ENCODE data around the gene PAIP2B. TPM values are rescaled to one million over a fixed set of nuclear protein-coding genes. Genes with fewer than 3 reads are reported as not detected.
"Not testable (repeated sequence)": the region's sequence is repeated elsewhere in the genome, so short reads cannot be mapped to it uniquely, and the experiment has no call there.

PAIP2B gene
- total RNA-seq, 3 donors from 2014 or later (not counting 1 experiment from before 2014, with no cell fraction given), result 1.9 to 3.4 (median 3.2) TPM

DNA sequence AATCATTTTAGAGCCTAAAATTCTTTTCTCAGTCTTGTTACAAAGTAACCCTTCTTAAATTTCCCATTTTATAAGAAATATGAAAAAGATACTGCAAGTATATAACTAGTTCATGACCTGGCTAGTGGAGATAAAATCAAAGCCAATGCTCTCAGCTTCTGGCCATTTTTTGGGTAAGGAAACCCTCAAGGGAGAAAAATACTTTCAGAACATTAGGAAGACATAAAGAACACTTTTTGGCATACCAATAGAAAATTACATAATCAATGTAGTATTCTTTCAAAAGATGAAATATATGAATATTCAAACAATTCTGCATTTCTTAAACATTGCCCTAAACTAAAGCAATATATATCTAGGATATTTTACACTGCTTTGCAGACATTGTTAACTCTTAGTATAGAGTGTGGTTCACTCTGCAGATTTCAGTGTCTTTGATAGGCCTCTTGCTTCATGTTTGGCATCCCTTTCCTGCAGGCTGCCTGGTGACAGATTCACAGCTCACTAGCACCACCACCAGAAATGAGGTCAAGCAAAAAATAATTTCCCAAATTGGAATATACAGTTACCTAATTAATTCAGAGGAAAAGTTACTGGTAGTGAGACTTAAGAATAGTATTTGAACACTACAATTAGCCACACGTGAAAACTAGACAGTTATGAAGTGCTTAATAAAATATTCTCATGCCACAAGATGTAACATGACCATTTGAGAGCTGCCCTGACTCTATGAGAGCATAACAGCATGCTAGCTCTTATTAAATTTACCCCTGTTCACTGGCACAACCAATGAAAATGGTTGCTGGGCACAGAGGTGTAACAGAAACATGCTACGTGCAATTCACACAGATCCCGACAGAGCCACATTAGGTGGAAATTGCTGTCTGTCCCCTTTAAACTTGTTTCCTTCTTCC is 36.0 kb downstream of the PAIP2B start:
- Histone ChIP-seq H3K4me3 (ENCODE audit: low read length) (no peak overlapping the region), H3K27me3 (ENCODE audit: control insufficient read depth, insufficient read depth, low read length) (no peaks in the 10 kb centered on the region), H3K27ac (ENCODE audit: low read length) (no peak overlapping the region), H3K4me1 (ENCODE audit: control insufficient read depth, insufficient read depth, low read length) (no peaks in the 10 kb centered on the region), H3K9me3 (ENCODE audit: control insufficient read depth, insufficient read depth, low read length) (no peaks in the 10 kb centered on the region), H3K36me3 (ENCODE audit: control insufficient read depth, insufficient read depth, low read length) (no peaks in the 10 kb centered on the region)
- Mint-ChIP-seq H3K9me3 (peaks cover 0 to under 1% of the 10 kb centered on the region in 2 donors), H3K27me3 (ENCODE audit: low read depth in 2 of 2) (no peaks in the 10 kb centered on the region), H3K4me1 (no peaks in the 10 kb centered on the region), H3K4me3 (no peak overlapping the region), H3K36me3 (no peaks in the 10 kb centered on the region), H3K27ac (no peak overlapping the region)
- TF ChIP-seq CTCF (IDR thresholded peaks at IDR 0.05), result no peak
- ATAC-seq (no peak), DNase-seq (peak in 1 of 2 donors; percentile 7)
- intact Hi-C loops (cut with micrococcal nuclease), result no loop called here
- 95% methylated on average over 2 of the region's 3 CpGs for WGBS (ENCODE audit: insufficient coverage)

DNA sequence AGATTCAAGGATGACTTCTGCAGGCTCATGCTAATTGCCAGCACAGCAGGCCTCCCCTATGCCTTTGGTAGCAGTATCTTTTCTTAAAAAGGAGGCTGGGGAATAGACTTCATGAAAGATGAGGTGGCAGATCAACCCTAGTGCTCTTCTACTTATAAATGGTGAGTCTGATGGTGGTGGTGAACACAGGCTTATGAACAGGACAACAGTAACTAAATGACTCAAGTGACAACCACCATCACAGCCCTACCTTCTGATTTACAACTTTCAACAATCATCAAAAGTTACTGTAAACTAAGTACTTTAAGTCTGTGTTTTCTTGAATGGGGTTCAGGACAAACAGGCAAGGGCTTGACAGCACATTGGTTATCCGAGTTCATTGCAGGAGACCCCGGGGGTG is 39.3 kb downstream of the PAIP2B start:
- WGBS (ENCODE audit: insufficient coverage), result 88% methylated on average over 2 of the region's 2 CpGs
- Histone ChIP-seq H3K4me3 (ENCODE audit: low read length) (no peak overlapping the region), H3K36me3 (ENCODE audit: control insufficient read depth, insufficient read depth, low read length) (no peaks in the 10 kb centered on the region), H3K27ac (ENCODE audit: low read length) (no peak overlapping the region), H3K9me3 (ENCODE audit: control insufficient read depth, insufficient read depth, low read length) (no peaks in the 10 kb centered on the region), H3K4me1 (ENCODE audit: control insufficient read depth, insufficient read depth, low read length) (no peaks in the 10 kb centered on the region), H3K27me3 (ENCODE audit: control insufficient read depth, insufficient read depth, low read length) (no peaks in the 10 kb centered on the region)
- Mint-ChIP-seq H3K4me1 (no peaks in the 10 kb centered on the region), H3K4me3 (no peak overlapping the region), H3K9me3 (no peaks in the 10 kb centered on the region), H3K27ac (no peak overlapping the region), H3K27me3 (ENCODE audit: low read depth in 2 of 2) (no peaks in the 10 kb centered on the region), H3K36me3 (no peaks in the 10 kb centered on the region)
- intact Hi-C loops (cut with micrococcal nuclease), result no loop called here
- no peak for TF ChIP-seq CTCF (IDR thresholded peaks at IDR 0.05)
- no peak for DNase-seq
- no peak for ATAC-seq

GRCh38 chr2:71186973-71187372 is 39.9 kb downstream of the PAIP2B start:
- Mint-ChIP-seq H3K4me1 (no peaks in the 10 kb centered on the region), H3K27me3 (ENCODE audit: low read depth in 2 of 2) (no peaks in the 10 kb centered on the region), H3K4me3 (no peak overlapping the region), H3K9me3 (no peaks in the 10 kb centered on the region), H3K27ac (no peak overlapping the region), H3K36me3 (no peaks in the 10 kb centered on the region)
- Histone ChIP-seq H3K4me1 (ENCODE audit: control insufficient read depth, insufficient read depth, low read length) (no peaks in the 10 kb centered on the region), H3K4me3 (ENCODE audit: low read length) (no peak overlapping the region), H3K27ac (ENCODE audit: low read length) (no peak overlapping the region), H3K27me3 (ENCODE audit: control insufficient read depth, insufficient read depth, low read length) (no peaks in the 10 kb centered on the region), H3K36me3 (ENCODE audit: control insufficient read depth, insufficient read depth, low read length) (no peaks in the 10 kb centered on the region), H3K9me3 (ENCODE audit: control insufficient read depth, insufficient read depth, low read length) (no peaks in the 10 kb centered on the region)
- ATAC-seq (no peak), DNase-seq (no peak)
- 75% methylated on average over 1 of the region's 1 CpG for WGBS (ENCODE audit: insufficient coverage)
- intact Hi-C loops (cut with micrococcal nuclease), result no loop called here
- TF ChIP-seq CTCF (IDR thresholded peaks at IDR 0.05), result no peak

DNA sequence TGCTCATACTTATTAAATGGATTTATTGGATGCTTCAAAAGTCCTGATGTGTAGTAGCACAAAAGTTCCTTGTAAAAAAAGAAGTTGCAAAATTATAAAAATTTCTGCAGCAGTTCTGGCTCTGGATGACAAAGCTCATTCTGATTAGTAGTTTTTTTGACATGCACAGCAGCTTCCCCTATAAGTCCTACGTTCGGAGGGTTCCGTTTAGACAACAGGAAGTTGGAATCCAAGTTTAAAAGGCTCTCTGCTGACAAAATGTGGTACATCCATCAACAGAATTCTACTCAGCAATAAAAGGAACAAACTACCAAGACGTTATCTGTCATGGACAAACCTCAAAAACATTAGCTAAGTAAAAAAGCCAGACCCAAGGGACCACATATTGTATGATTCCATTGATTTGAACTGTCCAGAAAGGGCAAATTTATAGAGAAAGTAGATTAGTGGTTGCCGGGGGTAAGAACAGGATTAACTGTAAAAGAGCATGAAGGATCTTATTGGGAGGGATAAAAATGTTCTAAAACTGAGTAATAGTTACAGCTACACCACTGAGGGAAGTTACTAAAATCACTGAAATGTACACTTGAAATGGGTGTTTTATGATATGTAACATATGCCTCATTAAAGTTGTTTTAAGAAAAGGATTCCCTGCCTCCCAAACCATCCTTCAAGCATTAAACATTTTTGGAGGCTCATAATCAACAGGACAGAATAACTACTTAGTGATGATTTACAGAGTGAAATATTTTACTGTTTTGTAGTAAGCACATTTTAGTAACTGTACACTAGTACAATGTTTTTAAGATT is 43.4 kb downstream of the PAIP2B start:
- intact Hi-C loops (cut with micrococcal nuclease); H3K4me1 ChIP-seq (ENCODE audit: control insufficient read depth, insufficient read depth, low read length); H3K9me3 Mint-ChIP-seq; H3K27me3 ChIP-seq (ENCODE audit: control insufficient read depth, insufficient read depth, low read length); H3K36me3 Mint-ChIP-seq; H3K27ac Mint-ChIP-seq; H3K27me3 Mint-ChIP-seq (ENCODE audit: low read depth in 2 of 2); DNase-seq; H3K27ac ChIP-seq (ENCODE audit: low read length); H3K4me3 ChIP-seq (ENCODE audit: low read length); H3K4me1 Mint-ChIP-seq; H3K9me3 ChIP-seq (ENCODE audit: control insufficient read depth, insufficient read depth, low read length); H3K36me3 ChIP-seq (ENCODE audit: control insufficient read depth, insufficient read depth, low read length); H3K4me3 Mint-ChIP-seq: not testable (repeated sequence)
- ATAC-seq, result peak in 1 of 3 donors; percentile 33
- WGBS (ENCODE audit: insufficient coverage), result 18% methylated on average over 2 of the region's 5 CpGs
